Endothelial cell (in vitro differentiated cells): ENCODE data around the gene RFPL3. TPM values are rescaled to one million over a fixed set of nuclear protein-coding genes. Genes with fewer than 3 reads are reported as not detected.

Experiments
- DNase-seq: peaks from one replicate; pipeline ENCODE4 v3.0.0; 2021; ENCODE audit warnings: low spot score
- H3K27ac Mint-ChIP-seq: one replicate; pipeline ENCODE4 v1.8.0; 2021; ENCODE audit warnings: mixed read lengths, inconsistent platforms; ENCODE audit not compliant: unreplicated experiment
- H3K27me3 Mint-ChIP-seq: one replicate; pipeline ENCODE4 v1.8.0; 2021; ENCODE audit warnings: mild to moderate bottlenecking, moderate library complexity, mixed read lengths, inconsistent platforms; ENCODE audit not compliant: unreplicated experiment
- H3K36me3 Mint-ChIP-seq: one replicate; pipeline ENCODE4 v1.8.0; 2021; ENCODE audit warnings: mild to moderate bottlenecking, low read depth, mixed read lengths, inconsistent platforms; ENCODE audit not compliant: unreplicated experiment
- H3K4me1 Mint-ChIP-seq: one replicate; pipeline ENCODE4 v1.8.0; 2021; ENCODE audit warnings: mild to moderate bottlenecking, mixed read lengths, inconsistent platforms; ENCODE audit not compliant: unreplicated experiment
- H3K4me3 Mint-ChIP-seq: one replicate; pipeline ENCODE4 v1.8.0; 2021; ENCODE audit warnings: mild to moderate bottlenecking, mixed read lengths, inconsistent platforms; ENCODE audit not compliant: unreplicated experiment
- H3K9me3 Mint-ChIP-seq: one replicate; pipeline ENCODE4 v1.8.0; 2021; ENCODE audit warnings: mixed read lengths, inconsistent platforms; ENCODE audit not compliant: unreplicated experiment
- total RNA-seq: library from RNA; stranded (reverse); fragmentation: NEBNext Ultra II Directional; extraction: Animal tissue kit (Norgen Biotek cat#: 25700); gene quantifications from one replicate; pipeline ENCODE4 v1.2.1, GENCODE V29; 2021; ENCODE audit not compliant: unreplicated experiment
- TF ChIP-seq, protein P1 (sequence below): fragments of 200-600 bp; sonication (generic); IDR thresholded peaks from one replicate; pipeline ENCODE4 v1.5.0; 2021; ENCODE audit warnings: antibody characterized with exemption; ENCODE audit not compliant: unreplicated experiment

Gene RFPL3
- total RNA-seq, 1 donor from 2014 or later, result not detected

DNA sequence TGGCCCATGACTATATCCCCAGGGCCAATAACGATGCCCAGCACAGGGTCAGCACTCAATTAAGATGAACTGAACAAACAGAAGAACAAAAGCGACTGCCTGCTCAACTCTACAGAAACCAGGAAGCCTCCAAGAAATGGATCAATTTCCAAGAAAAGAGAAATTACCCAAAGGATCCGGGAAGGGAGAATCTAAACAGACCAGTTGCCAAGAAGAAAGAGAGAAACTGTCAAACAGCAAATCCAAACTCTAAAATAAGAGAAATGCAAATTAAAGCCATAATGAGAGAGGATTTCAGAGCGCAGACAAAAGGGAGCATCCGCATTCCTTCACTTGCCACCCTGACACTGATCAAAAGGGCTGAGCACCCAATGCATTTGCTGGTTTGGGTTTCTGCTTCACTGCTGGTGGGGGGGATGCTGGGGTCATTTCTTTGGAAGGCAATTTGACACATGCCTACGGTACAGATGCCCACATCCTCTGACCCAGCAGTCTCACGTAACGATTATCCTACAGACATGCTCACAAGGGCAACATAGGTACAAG lies 37.7 kb upstream of the RFPL3 start:
- H3K9me3 Mint-ChIP-seq, result no peaks in the 10 kb centered on the region
- DNase-seq, result no peak
- no peak overlapping the region for H3K4me3 Mint-ChIP-seq
- H3K36me3 Mint-ChIP-seq, result no peaks in the 10 kb centered on the region
- H3K27ac Mint-ChIP-seq, result no peak overlapping the region
- H3K27me3 Mint-ChIP-seq, result peaks cover 2% of the 10 kb centered on the region
- TF ChIP-seq, protein P1, sequence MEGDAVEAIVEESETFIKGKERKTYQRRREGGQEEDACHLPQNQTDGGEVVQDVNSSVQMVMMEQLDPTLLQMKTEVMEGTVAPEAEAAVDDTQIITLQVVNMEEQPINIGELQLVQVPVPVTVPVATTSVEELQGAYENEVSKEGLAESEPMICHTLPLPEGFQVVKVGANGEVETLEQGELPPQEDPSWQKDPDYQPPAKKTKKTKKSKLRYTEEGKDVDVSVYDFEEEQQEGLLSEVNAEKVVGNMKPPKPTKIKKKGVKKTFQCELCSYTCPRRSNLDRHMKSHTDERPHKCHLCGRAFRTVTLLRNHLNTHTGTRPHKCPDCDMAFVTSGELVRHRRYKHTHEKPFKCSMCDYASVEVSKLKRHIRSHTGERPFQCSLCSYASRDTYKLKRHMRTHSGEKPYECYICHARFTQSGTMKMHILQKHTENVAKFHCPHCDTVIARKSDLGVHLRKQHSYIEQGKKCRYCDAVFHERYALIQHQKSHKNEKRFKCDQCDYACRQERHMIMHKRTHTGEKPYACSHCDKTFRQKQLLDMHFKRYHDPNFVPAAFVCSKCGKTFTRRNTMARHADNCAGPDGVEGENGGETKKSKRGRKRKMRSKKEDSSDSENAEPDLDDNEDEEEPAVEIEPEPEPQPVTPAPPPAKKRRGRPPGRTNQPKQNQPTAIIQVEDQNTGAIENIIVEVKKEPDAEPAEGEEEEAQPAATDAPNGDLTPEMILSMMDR, result no peak
- peaks cover 2% of the 10 kb centered on the region for H3K4me1 Mint-ChIP-seq

DNA sequence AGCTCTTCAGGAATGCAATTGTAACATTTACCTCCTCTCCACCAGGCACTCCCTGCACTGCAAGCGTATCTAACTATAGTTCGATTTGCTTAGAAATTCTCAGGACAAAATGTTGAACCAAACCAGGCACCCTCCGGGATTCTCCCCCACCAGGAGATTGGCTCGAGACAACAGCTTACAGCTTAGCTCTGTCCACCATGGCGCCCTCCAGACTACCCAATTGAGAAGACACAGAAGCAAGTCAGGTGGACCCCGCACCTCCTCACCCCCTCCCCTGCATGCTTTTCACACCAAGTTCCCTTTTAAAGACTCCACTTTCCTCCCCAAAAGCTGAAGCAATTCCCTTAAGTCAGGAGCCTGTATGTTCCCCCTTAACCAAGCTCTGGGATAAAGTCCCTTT lies 34.7 kb upstream of the RFPL3 start:
- Mint-ChIP-seq H3K4me3 (no peak overlapping the region), H3K4me1 (peaks cover 2% of the 10 kb centered on the region), H3K9me3 (no peaks in the 10 kb centered on the region), H3K27me3 (peaks cover 2% of the 10 kb centered on the region), H3K36me3 (peaks cover 4% of the 10 kb centered on the region), H3K27ac (no peak overlapping the region)
- TF ChIP-seq, protein P1, result no peak
- no peak for DNase-seq

DNA sequence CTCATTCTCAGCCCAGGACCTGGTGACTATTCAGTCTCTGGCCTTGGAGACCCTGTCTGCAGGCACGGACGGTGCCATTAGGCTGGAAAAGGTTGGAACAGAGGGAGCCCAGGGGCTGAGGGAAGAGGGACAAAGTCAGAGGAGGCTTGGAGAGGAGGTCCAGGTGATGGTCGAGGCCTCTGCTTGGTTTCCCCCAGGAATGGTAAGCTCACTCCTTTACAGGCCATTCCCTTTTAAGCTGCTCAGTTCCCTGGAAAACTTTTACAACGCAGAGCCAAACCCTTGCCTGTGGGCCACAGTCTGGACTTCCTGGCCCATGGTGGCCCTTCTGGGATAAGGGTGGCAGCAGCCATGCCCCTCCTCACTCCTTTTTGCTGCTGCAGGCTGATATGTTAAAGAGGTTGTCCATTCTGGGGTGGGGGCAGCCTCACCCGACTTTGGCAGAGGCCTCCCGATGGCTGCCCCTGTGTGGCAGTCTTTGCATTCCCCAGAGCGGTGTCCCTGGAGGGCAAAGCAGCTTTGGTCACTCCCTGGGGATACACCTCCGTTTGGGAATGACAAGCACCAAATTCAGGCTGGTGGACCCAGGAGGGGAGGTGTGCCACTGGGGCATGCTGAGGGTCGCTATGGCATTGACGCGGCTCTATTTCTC lies 34.0 kb upstream of the RFPL3 start:
- H3K9me3 Mint-ChIP-seq, result no peaks in the 10 kb centered on the region
- DNase-seq, result no peak
- TF ChIP-seq, protein P1, result no peak
- peaks cover 2% of the 10 kb centered on the region for H3K27me3 Mint-ChIP-seq
- peaks cover 2% of the 10 kb centered on the region for H3K4me1 Mint-ChIP-seq
- H3K27ac Mint-ChIP-seq, result no peak overlapping the region
- no peak overlapping the region for H3K4me3 Mint-ChIP-seq
- peaks cover 4% of the 10 kb centered on the region for H3K36me3 Mint-ChIP-seq

DNA sequence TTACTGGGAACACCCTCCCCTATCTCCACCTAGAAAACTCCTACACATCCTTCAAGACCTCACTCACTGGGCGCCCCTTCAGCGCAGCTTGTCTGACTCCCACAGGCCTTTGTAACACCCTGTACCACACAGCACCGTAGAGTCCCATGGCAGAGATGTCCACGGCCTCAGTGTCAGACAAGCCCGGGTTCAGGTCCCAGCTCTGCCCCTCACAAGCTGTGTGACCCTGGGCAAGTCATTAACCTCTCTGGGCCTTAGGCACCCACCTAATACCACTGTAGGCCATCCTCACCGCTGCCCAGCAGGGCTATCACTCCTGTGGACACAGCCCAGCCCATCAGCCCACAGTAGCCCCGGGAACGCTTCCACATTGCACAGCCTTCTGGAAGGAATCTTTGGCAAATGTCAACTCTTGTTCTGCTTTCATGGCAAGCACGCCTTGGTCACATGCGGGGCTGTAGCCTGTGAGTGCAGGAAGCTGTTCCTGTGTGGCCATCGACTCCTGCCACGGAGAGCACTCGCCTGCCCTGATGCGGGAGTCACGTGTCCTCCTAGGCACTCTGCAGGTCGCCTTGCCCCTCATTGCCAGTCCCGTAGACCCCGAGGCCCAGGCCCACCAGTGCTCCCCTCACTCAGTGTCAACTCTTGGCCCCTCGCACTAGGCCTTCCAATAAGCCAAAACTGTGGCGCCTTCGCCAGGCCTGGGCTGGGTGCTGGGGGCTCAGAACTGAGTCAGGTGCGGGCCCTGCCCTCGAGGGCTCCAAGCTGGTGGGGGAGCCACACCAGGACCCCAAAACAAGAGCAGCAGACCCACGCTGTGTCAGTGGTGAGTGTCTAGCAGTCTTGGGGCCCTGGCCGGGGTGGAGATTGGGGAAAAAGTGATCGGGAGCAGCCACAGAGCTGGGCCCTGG lies 32.9 kb upstream of the RFPL3 start:
- TF ChIP-seq, protein P1, result no peak
- no peak for DNase-seq
- Mint-ChIP-seq H3K36me3 (peaks cover 4% of the 10 kb centered on the region), H3K4me1 (no peaks in the 10 kb centered on the region), H3K9me3 (no peaks in the 10 kb centered on the region), H3K4me3 (no peak overlapping the region), H3K27ac (peak overlapping the region; percentile 5), H3K27me3 (peaks cover 4% of the 10 kb centered on the region)
